D721Med (cell line): ENCODE data around the gene ZBTB38.

Source experiments
- DNase-seq: peaks from one replicate; pipeline ENCODE4 v3.0.0; 2011; ENCODE audit warnings: low spot score; ENCODE audit not compliant: insufficient read length
- FAIRE-seq: peaks from 2 replicates; lab custom pipeline; 2011; peaks lifted over from hg19 to GRCh38; lab: Jason Lieb, UNC
- CTCF ChIP-seq: IDR thresholded peaks from 2 replicates; pipeline ENCODE4 v1.5.1; 2012; ENCODE audit warnings: mild to moderate bottlenecking, control low read depth; ENCODE audit not compliant: insufficient read depth; ENCODE audit errors: missing control alignments

Gene ZBTB38

GRCh38 chr3:141334627-141335250, 33.6 kb upstream of the ZBTB38 start:
- no peak for FAIRE-seq
- DNase-seq, result no peak
- TF ChIP-seq CTCF, result no peak

GRCh38 chr3:141335531-141336061, 32.7 kb upstream of the ZBTB38 start:
- no peak for TF ChIP-seq CTCF
- DNase-seq (no peak), FAIRE-seq (no peak)

GRCh38 chr3:141336672-141337522, 31.4 kb upstream of the ZBTB38 start:
- FAIRE-seq, result no peak
- no peak for TF ChIP-seq CTCF
- DNase-seq, result no peak

- no peak for FAIRE-seq
- no peak for DNase-seq
- TF ChIP-seq CTCF, result no peak
Observed at GRCh38 chr3:141337523-141337854, 30.8 kb upstream of the ZBTB38 start.

GRCh38 chr3:141337991-141338390, 30.3 kb upstream of the ZBTB38 start:
- no peak for FAIRE-seq
- TF ChIP-seq CTCF, result no peak
- DNase-seq, result no peak

GRCh38 chr3:141338881-141339280, 29.4 kb upstream of the ZBTB38 start:
- no peak for TF ChIP-seq CTCF
- no peak for DNase-seq
- FAIRE-seq, result no peak

- TF ChIP-seq CTCF, result no peak
- DNase-seq (no peak), FAIRE-seq (no peak)
Observed at GRCh38 chr3:141341536-141341935, 26.8 kb upstream of the ZBTB38 start.
